ENCODE results near the gene PTPRCAP. TPM values are rescaled to one million over a fixed set of nuclear protein-coding genes. Genes with fewer than 3 reads are reported as not detected.

PTPRCAP gene
- total and polyA plus RNA-seq, 10 of the 15 experiments (the other 5 are each of a cell fraction or from before 2014, with no cell fraction given): 4.7 to 266 (median 125) TPM

DNA sequence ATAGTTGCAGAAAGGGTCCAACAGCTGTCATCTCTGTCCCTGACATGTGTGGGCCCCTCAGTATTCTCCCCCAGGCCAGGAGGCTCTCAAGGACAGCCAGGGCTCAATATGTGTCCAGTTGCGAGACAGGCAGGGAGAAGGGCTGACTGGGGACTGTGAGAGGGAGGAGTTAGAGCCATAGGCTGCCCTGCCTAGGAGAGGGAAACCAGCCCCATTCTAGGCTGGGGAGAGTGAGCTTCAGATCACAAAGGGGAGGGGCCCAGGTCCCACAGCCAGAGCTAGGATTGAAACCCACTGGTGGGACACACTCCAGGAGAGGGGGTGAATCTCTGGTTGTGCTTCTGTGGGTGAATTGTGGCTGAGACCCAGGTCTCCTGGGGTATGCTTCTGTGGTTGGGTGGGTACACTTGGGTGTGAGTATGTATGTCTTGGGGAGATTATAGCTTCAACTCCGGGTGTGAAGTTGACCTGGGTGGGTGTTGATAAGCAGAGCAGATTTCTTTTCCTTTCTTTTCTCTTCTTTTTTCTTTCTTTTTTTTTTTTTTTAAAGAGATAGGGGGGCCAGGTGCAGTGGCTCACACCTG is 24.1 kb downstream of the PTPRCAP start (continued):
- TF ChIP-seq MYC (IDR thresholded peaks at IDR 0.05; ENCODE audit: insufficient read depth, insufficient read length, insufficient replicate concordance, low read length, severe bottlenecking) (no peak), GABPA (IDR thresholded peaks at IDR 0.05; ENCODE audit: low read depth) (no peak), SREBF2 (IDR thresholded peaks at IDR 0.05; ENCODE audit: low read length) (no peak), ZBED1 (IDR thresholded peaks at IDR 0.05; ENCODE audit: borderline replicate concordance) (no peak), MYB (IDR thresholded peaks at IDR 0.05; ENCODE audit: borderline replicate concordance, low read depth, low read length) (no peak)

- WGBS (ENCODE audit: insufficient coverage, insufficient replicate concordance, low lambda C conversion rate, missing lambda C conversion rate): 42% methylated on average over 9 of the region's 9 CpGs
- Histone ChIP-seq H3K79me2 (ENCODE audit: control insufficient read depth, insufficient read depth, low read length) (peaks cover 3% of the 10 kb centered on the region), H3K4me2 (ENCODE audit: control insufficient read depth, insufficient read depth) (no peak overlapping the region), H3K27ac (ENCODE audit: control insufficient read depth, insufficient read depth) (no peak overlapping the region), H3K9me3 (replicated peaks; ENCODE audit: control insufficient read depth, insufficient read depth, low read length) (no peaks in the 10 kb centered on the region), H2AFZ (ENCODE audit: control insufficient read depth, low read depth, low read length) (no peak overlapping the region), H3K4me3 (no peak overlapping the region), H3K9ac (ENCODE audit: control insufficient read depth, insufficient read depth, low read length) (no peak overlapping the region), H4K20me1 (ENCODE audit: control insufficient read depth, insufficient read depth) (no peaks in the 10 kb centered on the region), H3K27me3 (replicated peaks in 1 of 2; ENCODE audit: control insufficient read depth in 2 of 2, insufficient read depth in 2 of 2, low read length in 1 of 2) (peaks cover 0 to 5% of the 10 kb centered on the region in 2 experiments; a peak in 3 of 4 replicates), H3K4me1 (ENCODE audit: control insufficient read depth, insufficient read depth, low read length) (peaks cover 35% of the 10 kb centered on the region), H3K36me3 (ENCODE audit: control insufficient read depth in 2 of 2, insufficient read depth in 2 of 2, low read length in 1 of 2) (no peaks in the 10 kb centered on the region)
- in situ Hi-C loops (cut with MboI): no loop called here
- DNase-seq (ENCODE audit: low read depth, low spot score) (no peak), ATAC-seq (no peak), FAIRE-seq (no peak)
- ChIA-PET RAD21 (ENCODE audit: unreplicated experiment) (interaction anchor here (0.7 to 3.0 kb wide), 4 partner anchors 11 to 149 kb away, joined by 3 to 12 read pairs (median 4); partner anchors contain the start of genes POLD4 and PPP1CA), POLR2A (interaction anchor here (1.1 to 2.8 kb wide), 6 partner anchors 9 to 53 kb away, joined by 3 to 16 read pairs (median 10); partner anchors contain the start of genes PPP1CA, RPS6KB2 and TBC1D10C), SMC1A (ENCODE audit: uncharacterized antibody, unreplicated experiment) (interaction anchor here (1.0 to 1.6 kb wide), 5 partner anchors 8 to 143 kb away, joined by 3 to 6 read pairs (median 4); partner anchors contain the start of genes PPP1CA, RAD9A and TBC1D10C), CTCF (interaction anchor here (1.0 to 2.4 kb wide), 3 partner anchors 11 to 43 kb away, joined by 3 to 12 read pairs (median 4); partner anchors contain the start of genes PPP1CA and PTPRCAP)
- intact Hi-C loops (cut with micrococcal nuclease; ENCODE audit: unreplicated experiment): no loop called here
- no TSS peak for BruUV-seq (replicated peaks)
- TF ChIP-seq POLR2A (IDR thresholded peaks at IDR 0.05; ENCODE audit: low read depth, low read length) (0 out of 2 replicates have a peak, but pooled peaks have one; percentile 8), TBL1XR1 (IDR thresholded peaks at IDR 0.05; ENCODE audit: low read depth, low read length) (no peak)
Measured at GRCh38 chr11:67412495-67413179, 24.8 kb downstream of the PTPRCAP start.

Measured in GM12878 (cell line).